Neuron (in vitro differentiated cells): Measurements from ENCODE around the gene ZWILCH.

Experiments used
- H2AFZ ChIP-seq: one replicate; pipeline ENCODE4 v1.6.1; 2013; ENCODE audit warnings: low read depth, mild to moderate bottlenecking, inconsistent platforms, low read length, moderate library complexity
- H3K27me3 ChIP-seq: one replicate; pipeline ENCODE4 v1.6.1; 2013; ENCODE audit warnings: low read length; ENCODE audit not compliant: insufficient read depth
- H3K36me3 ChIP-seq: one replicate; pipeline ENCODE4 v1.6.1; 2013; ENCODE audit warnings: low read length; ENCODE audit not compliant: insufficient read depth
- H3K4me1 ChIP-seq: one replicate; pipeline ENCODE4 v1.6.1; 2013; ENCODE audit warnings: low read length; ENCODE audit not compliant: insufficient read depth
- H3K4me3 ChIP-seq: 2 replicates; pipeline ENCODE4 v1.5.1; 2013; ENCODE audit warnings: mild to moderate bottlenecking, low read length, moderate library complexity
- H3K9me3 ChIP-seq: one replicate; pipeline ENCODE4 v1.6.1; 2013; ENCODE audit warnings: low read length

Gene ZWILCH

DNA sequence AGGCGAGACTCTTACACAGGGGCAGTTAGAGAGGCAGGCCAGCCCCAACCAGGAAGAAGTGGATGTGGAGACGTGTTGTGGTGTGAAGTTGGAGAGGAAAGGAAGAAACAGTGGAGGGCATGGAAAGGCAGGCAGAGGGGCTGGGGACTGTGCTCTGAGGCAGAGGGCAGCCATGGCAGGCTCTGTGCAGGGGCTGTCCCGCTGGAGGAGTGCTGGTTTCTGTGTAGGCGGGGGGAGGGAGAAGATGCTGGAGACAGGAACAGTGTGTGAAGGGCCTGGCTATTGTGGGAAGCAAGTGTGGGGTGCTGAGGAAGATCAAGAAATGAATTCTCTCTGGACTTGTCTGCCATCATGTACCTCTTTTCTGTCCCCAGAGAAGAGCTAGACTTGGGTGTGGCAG is 28.6 kb upstream of the ZWILCH start:
- no peak overlapping the region for H3K4me3 ChIP-seq
- H3K36me3 ChIP-seq: no peaks in the 10 kb centered on the region
- H3K4me1 ChIP-seq: no peaks in the 10 kb centered on the region
- no peaks in the 10 kb centered on the region for H3K9me3 ChIP-seq
- H2AFZ ChIP-seq: no peak overlapping the region
- H3K27me3 ChIP-seq: no peaks in the 10 kb centered on the region

GRCh38 chr15:66477011-66477410 is 28.1 kb upstream of the ZWILCH start:
- Histone ChIP-seq H3K4me3 (no peak overlapping the region), H3K4me1 (no peaks in the 10 kb centered on the region), H3K36me3 (peaks cover 1% of the 10 kb centered on the region), H2AFZ (no peak overlapping the region), H3K9me3 (no peaks in the 10 kb centered on the region), H3K27me3 (no peaks in the 10 kb centered on the region)

GRCh38 chr15:66480267-66480666 is 24.9 kb upstream of the ZWILCH start:
- no peaks in the 10 kb centered on the region for H3K4me1 ChIP-seq

GRCh38 chr15:66481107-66481856 is 23.8 kb upstream of the ZWILCH start:
- Histone ChIP-seq H3K36me3 (peaks cover 11% of the 10 kb centered on the region), H3K4me1 (no peaks in the 10 kb centered on the region), H3K27me3 (no peaks in the 10 kb centered on the region), H3K9me3 (no peaks in the 10 kb centered on the region), H2AFZ (no peak overlapping the region), H3K4me3 (no peak overlapping the region)

More at GRCh38 chr15:66480267-66480666, 24.9 kb upstream of the ZWILCH start:
- Histone ChIP-seq H2AFZ (no peak overlapping the region), H3K27me3 (no peaks in the 10 kb centered on the region), H3K4me3 (no peak overlapping the region), H3K9me3 (no peaks in the 10 kb centered on the region), H3K36me3 (peaks cover 11% of the 10 kb centered on the region)

GRCh38 chr15:66482539-66482938 is 22.6 kb upstream of the ZWILCH start:
- Histone ChIP-seq H3K36me3 (peaks cover 15% of the 10 kb centered on the region), H3K27me3 (no peaks in the 10 kb centered on the region), H3K4me1 (no peaks in the 10 kb centered on the region), H3K4me3 (no peak overlapping the region), H2AFZ (no peak overlapping the region), H3K9me3 (no peaks in the 10 kb centered on the region)

DNA sequence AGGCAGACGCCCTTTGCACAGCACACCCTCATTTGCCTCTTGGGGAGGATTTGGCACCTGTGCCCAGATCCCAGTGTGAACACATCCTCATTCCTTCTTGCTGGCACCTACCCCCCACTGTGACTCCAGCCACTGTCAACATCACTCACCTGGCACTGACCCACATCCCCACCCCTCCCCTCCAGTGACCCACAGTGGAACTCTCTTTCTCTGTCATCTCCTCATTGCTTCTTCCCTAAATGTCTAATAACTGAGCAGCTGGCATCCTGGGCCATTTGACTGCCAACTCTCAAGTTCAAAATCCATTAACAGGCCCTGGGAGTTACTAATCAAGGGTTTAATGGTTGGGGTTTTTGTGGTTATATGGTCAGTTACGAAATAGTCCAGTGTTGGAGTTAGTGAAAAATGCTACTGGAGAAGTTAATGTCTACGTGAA is 22.0 kb upstream of the ZWILCH start:
- Histone ChIP-seq H3K36me3 (peaks cover 20% of the 10 kb centered on the region), H3K27me3 (no peaks in the 10 kb centered on the region), H3K4me3 (no peak overlapping the region), H3K9me3 (no peaks in the 10 kb centered on the region), H3K4me1 (no peaks in the 10 kb centered on the region), H2AFZ (no peak overlapping the region)

GRCh38 chr15:66484539-66485112 is 20.5 kb upstream of the ZWILCH start:
- Histone ChIP-seq H3K36me3 (peaks cover 20% of the 10 kb centered on the region), H3K4me1 (no peaks in the 10 kb centered on the region), H2AFZ (no peak overlapping the region)

GRCh38 chr15:66486887-66487286 is 18.2 kb upstream of the ZWILCH start:
- no peaks in the 10 kb centered on the region for H3K4me1 ChIP-seq
- H3K27me3 ChIP-seq: no peaks in the 10 kb centered on the region
- no peak overlapping the region for H3K4me3 ChIP-seq
- no peaks in the 10 kb centered on the region for H3K9me3 ChIP-seq
- H3K36me3 ChIP-seq: peaks cover 39% of the 10 kb centered on the region
- no peak overlapping the region for H2AFZ ChIP-seq

More at GRCh38 chr15:66484539-66485112, 20.5 kb upstream of the ZWILCH start:
- Histone ChIP-seq H3K27me3 (no peaks in the 10 kb centered on the region), H3K9me3 (no peaks in the 10 kb centered on the region), H3K4me3 (no peak overlapping the region)

DNA sequence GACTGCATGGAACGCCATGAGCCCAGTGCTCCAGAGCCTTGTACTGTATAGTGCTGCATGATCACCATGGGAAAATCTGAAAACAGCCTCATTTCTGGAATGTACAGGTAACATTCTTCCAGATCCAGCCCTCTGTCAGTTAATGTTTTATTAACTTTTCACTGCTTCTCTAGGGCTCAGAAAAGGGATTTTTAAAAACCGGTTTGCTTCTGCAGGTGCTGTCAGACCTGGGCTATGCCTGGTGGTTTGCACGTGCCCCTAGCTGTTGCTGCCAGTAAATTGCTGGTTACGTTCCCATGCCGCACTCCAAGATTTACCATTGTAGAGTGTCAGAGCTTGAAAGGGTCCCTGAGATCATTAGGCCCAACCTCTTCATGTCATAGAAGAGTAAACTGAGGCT is 16.6 kb upstream of the ZWILCH start:
- H3K36me3 ChIP-seq: peaks cover 46% of the 10 kb centered on the region
- no peaks in the 10 kb centered on the region for H3K27me3 ChIP-seq
- no peaks in the 10 kb centered on the region for H3K9me3 ChIP-seq

GRCh38 chr15:66489179-66489791 is 15.8 kb upstream of the ZWILCH start:
- H3K36me3 ChIP-seq: peaks cover 51% of the 10 kb centered on the region
- H3K4me1 ChIP-seq: no peaks in the 10 kb centered on the region
- no peaks in the 10 kb centered on the region for H3K9me3 ChIP-seq
- H2AFZ ChIP-seq: no peak overlapping the region
- no peak overlapping the region for H3K4me3 ChIP-seq
- H3K27me3 ChIP-seq: no peaks in the 10 kb centered on the region

More for the DNA sequence above, 16.6 kb upstream of the ZWILCH start:
- Histone ChIP-seq H3K4me1 (no peaks in the 10 kb centered on the region), H3K4me3 (no peak overlapping the region), H2AFZ (no peak overlapping the region)

- H3K36me3 ChIP-seq: peaks cover 62% of the 10 kb centered on the region
- no peak overlapping the region for H3K4me3 ChIP-seq
- H3K4me1 ChIP-seq: peaks cover 2% of the 10 kb centered on the region
- no peak overlapping the region for H2AFZ ChIP-seq
- no peaks in the 10 kb centered on the region for H3K27me3 ChIP-seq
- no peaks in the 10 kb centered on the region for H3K9me3 ChIP-seq
Measured at GRCh38 chr15:66491846-66492245, 13.3 kb upstream of the ZWILCH start.

DNA sequence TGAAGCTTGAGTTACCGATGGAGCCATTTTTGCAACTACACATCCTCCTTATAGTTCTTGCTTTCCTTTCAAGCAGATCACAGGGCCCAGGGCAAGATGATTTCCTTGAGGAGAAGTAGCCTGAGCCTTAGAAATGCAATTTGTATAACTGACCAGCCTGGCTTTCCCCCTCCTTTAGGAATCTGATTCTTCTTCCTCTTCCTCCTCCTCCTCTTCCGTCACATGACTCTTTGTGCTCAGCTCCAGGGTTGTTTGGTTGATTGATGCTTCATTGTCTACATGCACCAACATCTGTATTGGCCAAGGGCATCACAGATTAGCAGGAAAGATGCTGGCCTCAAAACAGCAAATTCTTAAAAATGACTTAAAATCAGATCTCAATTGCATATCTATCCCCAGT is 10.9 kb upstream of the ZWILCH start:
- peaks cover 64% of the 10 kb centered on the region for H3K36me3 ChIP-seq
- no peak overlapping the region for H2AFZ ChIP-seq
- no peak overlapping the region for H3K4me3 ChIP-seq
- H3K4me1 ChIP-seq: peaks cover 7% of the 10 kb centered on the region
- H3K9me3 ChIP-seq: no peaks in the 10 kb centered on the region
- no peaks in the 10 kb centered on the region for H3K27me3 ChIP-seq

GRCh38 chr15:66496951-66497501 is 8.1 kb upstream of the ZWILCH start:
- no peaks in the 10 kb centered on the region for H3K9me3 ChIP-seq
- H3K4me3 ChIP-seq: peak overlapping the region; percentile 75
- H3K36me3 ChIP-seq: peaks cover 70% of the 10 kb centered on the region
- no peaks in the 10 kb centered on the region for H3K27me3 ChIP-seq
- H3K4me1 ChIP-seq: peaks cover 7% of the 10 kb centered on the region
- peak overlapping the region; percentile 19 for H2AFZ ChIP-seq
